EL (cell line): ENCODE results near the gene CNNM4.

ENCODE experiments used
- DNase-seq: peaks from one replicate; pipeline ENCODE4 v3.0.0-alpha.2; 2016

Gene CNNM4

GRCh38 chr2:96861074-96861473 is 100.4 kb downstream of the CNNM4 start:
- no peak for DNase-seq
